Subcutaneous abdominal adipose tissue (tissue), 5 donors: ENCODE results near the gene GIPC2.

Experiments
- H3K27ac ChIP-seq: one replicate; pipeline ENCODE4 v1.7.0; 2013; ENCODE audit warnings: low read depth, mild to moderate bottlenecking, inconsistent platforms, low read length, moderate library complexity
- H3K27me3 ChIP-seq, 5 donors: one replicate each; pipeline ENCODE4 v1.7.0; 2013; ENCODE audit warnings: low read length in 5 of 5, inconsistent platforms in 1 of 5; ENCODE audit not compliant: control insufficient read depth in 5 of 5, insufficient read depth in 4 of 5
- H3K36me3 ChIP-seq, 5 donors: one replicate each; pipeline ENCODE4 v1.7.0; 2013; ENCODE audit warnings: low read length in 5 of 5; ENCODE audit not compliant: control insufficient read depth in 5 of 5, insufficient read depth in 5 of 5
- H3K4me1 ChIP-seq, 5 donors: one replicate each; pipeline ENCODE4 v1.7.0; 2013; ENCODE audit warnings: low read length in 5 of 5, mild to moderate bottlenecking in 3 of 5, moderate library complexity in 1 of 5; ENCODE audit not compliant: control insufficient read depth in 5 of 5, insufficient read depth in 5 of 5
- H3K4me3 ChIP-seq, 5 donors: one replicate each; pipeline ENCODE4 v1.7.0; 2013; ENCODE audit warnings: low read length in 5 of 5, low read depth in 1 of 5
- H3K9ac ChIP-seq, 5 donors: one replicate each; pipeline ENCODE4 v1.7.0; 2013; ENCODE audit warnings: low read length in 5 of 5, mild to moderate bottlenecking in 4 of 5, moderate library complexity in 3 of 5
- H3K9me3 ChIP-seq, 5 donors: one replicate each; pipeline ENCODE4 v1.7.0; 2013; ENCODE audit warnings: low read length in 5 of 5; ENCODE audit not compliant: control insufficient read depth in 5 of 5
- donor health status: healthy.
- donor health status: healthy.
- donor health status: healthy.
- donor health status: healthy.
- donor health status: healthy.

Gene GIPC2

GRCh38 chr1:78035121-78035520, 10.6 kb upstream of the GIPC2 start:
- Histone ChIP-seq H3K36me3 (no peaks in the 10 kb centered on the region), H3K9ac (no peak overlapping the region), H3K9me3 (no peaks in the 10 kb centered on the region)

GRCh38 chr1:78036450-78036849, 9.3 kb upstream of the GIPC2 start:
- no peak overlapping the region for H3K4me3 ChIP-seq

More at GRCh38 chr1:78035121-78035520, 10.6 kb upstream of the GIPC2 start:
- Histone ChIP-seq H3K27ac (no peak overlapping the region), H3K4me3 (no peak overlapping the region), H3K27me3 (no peaks in the 10 kb centered on the region), H3K4me1 (no peaks in the 10 kb centered on the region)

GRCh38 chr1:78038071-78038470, 7.7 kb upstream of the GIPC2 start:
- Histone ChIP-seq H3K27me3 (no peaks in the 10 kb centered on the region), H3K27ac (no peak overlapping the region), H3K36me3 (no peaks in the 10 kb centered on the region), H3K9me3 (no peaks in the 10 kb centered on the region), H3K4me3 (no peak overlapping the region), H3K9ac (no peak overlapping the region), H3K4me1 (no peaks in the 10 kb centered on the region)

More at GRCh38 chr1:78036450-78036849, 9.3 kb upstream of the GIPC2 start:
- no peaks in the 10 kb centered on the region for H3K4me1 ChIP-seq
- H3K9me3 ChIP-seq, result no peaks in the 10 kb centered on the region
- H3K27me3 ChIP-seq, result no peaks in the 10 kb centered on the region
- H3K9ac ChIP-seq, result no peak overlapping the region
- no peaks in the 10 kb centered on the region for H3K36me3 ChIP-seq
- no peak overlapping the region for H3K27ac ChIP-seq

GRCh38 chr1:78038491-78038939, 7.3 kb upstream of the GIPC2 start:
- no peaks in the 10 kb centered on the region for H3K4me1 ChIP-seq
- no peak overlapping the region for H3K9ac ChIP-seq
- no peak overlapping the region for H3K4me3 ChIP-seq
- H3K36me3 ChIP-seq, result no peaks in the 10 kb centered on the region
- H3K27me3 ChIP-seq, result no peaks in the 10 kb centered on the region
- H3K27ac ChIP-seq, result no peak overlapping the region
- no peaks in the 10 kb centered on the region for H3K9me3 ChIP-seq

- no peaks in the 10 kb centered on the region for H3K36me3 ChIP-seq
Observed at GRCh38 chr1:78040484-78041089, 5.2 kb upstream of the GIPC2 start.

GRCh38 chr1:78043436-78043835, 2.3 kb upstream of the GIPC2 start:
- peaks cover 0 to 4% (median 3%) of the 10 kb centered on the region in 5 donors for H3K27me3 ChIP-seq
- no peak overlapping the region for H3K4me3 ChIP-seq
- peaks cover 0 to 33% (median 24%) of the 10 kb centered on the region in 5 donors for H3K4me1 ChIP-seq
- H3K9me3 ChIP-seq, result no peaks in the 10 kb centered on the region
- no peak overlapping the region for H3K27ac ChIP-seq
- H3K36me3 ChIP-seq, result no peaks in the 10 kb centered on the region
- no peak overlapping the region for H3K9ac ChIP-seq

More at GRCh38 chr1:78040484-78041089, 5.2 kb upstream of the GIPC2 start:
- peaks cover 0 to 11% (median 10%) of the 10 kb centered on the region in 5 donors for H3K4me1 ChIP-seq
- H3K4me3 ChIP-seq, result no peak overlapping the region
- H3K9me3 ChIP-seq, result no peaks in the 10 kb centered on the region
- H3K27ac ChIP-seq, result no peak overlapping the region
- no peak overlapping the region for H3K9ac ChIP-seq
- H3K27me3 ChIP-seq, result no peaks in the 10 kb centered on the region

GRCh38 chr1:78044796-78045562, 787 bp upstream of the GIPC2 start:
- H3K27ac ChIP-seq, result peak overlapping the region; percentile 60

GRCh38 chr1:78045563-78045925, 222 bp upstream of the GIPC2 start:
- Histone ChIP-seq H3K36me3 (no peaks in the 10 kb centered on the region), H3K4me3 (peak overlapping the region; percentile 75 to 87 (median 84)), H3K9me3 (no peaks in the 10 kb centered on the region), H3K27ac (peak overlapping the region; percentile 60), H3K9ac (peak overlapping the region; percentile 32 to 75 (median 66)), H3K27me3 (peaks cover 0 to 4% (median 3%) of the 10 kb centered on the region in 5 donors), H3K4me1 (peaks cover 0 to 33% (median 24%) of the 10 kb centered on the region in 5 donors)

More at GRCh38 chr1:78044796-78045562, 787 bp upstream of the GIPC2 start:
- Histone ChIP-seq H3K9ac (peak overlapping the region in 4 of 5 donors; percentile 32 to 75 (median 68)), H3K27me3 (peaks cover 0 to 4% (median 3%) of the 10 kb centered on the region in 5 donors), H3K36me3 (no peaks in the 10 kb centered on the region), H3K4me3 (peak overlapping the region; percentile 75 to 87 (median 84)), H3K9me3 (no peaks in the 10 kb centered on the region), H3K4me1 (peaks cover 0 to 33% (median 24%) of the 10 kb centered on the region in 5 donors)

- Histone ChIP-seq H3K9me3 (no peaks in the 10 kb centered on the region), H3K36me3 (no peaks in the 10 kb centered on the region), H3K27ac (peak overlapping the region; percentile 60), H3K4me1 (peaks cover 0 to 38% (median 24%) of the 10 kb centered on the region in 5 donors), H3K27me3 (peaks cover 0 to 4% (median 3%) of the 10 kb centered on the region in 5 donors), H3K9ac (peak overlapping the region in 1 of 5 donors; percentile 77), H3K4me3 (peak overlapping the region in 3 of 5 donors; percentile 75 to 87 (median 81))
Observed at GRCh38 chr1:78047106-78047505, 1.3 kb downstream of the GIPC2 start.

GRCh38 chr1:78047631-78048030, 1.9 kb downstream of the GIPC2 start:
- peak overlapping the region; percentile 60 for H3K27ac ChIP-seq

More at GRCh38 chr1:78047631-78048030, 1.9 kb downstream of the GIPC2 start:
- Histone ChIP-seq H3K4me3 (peak overlapping the region in 1 of 5 donors; percentile 81), H3K36me3 (no peaks in the 10 kb centered on the region), H3K9ac (peak overlapping the region in 1 of 5 donors; percentile 8), H3K27me3 (peaks cover 0 to 4% (median 3%) of the 10 kb centered on the region in 5 donors), H3K9me3 (no peaks in the 10 kb centered on the region), H3K4me1 (peaks cover 0 to 42% (median 24%) of the 10 kb centered on the region in 5 donors)
